ENCODE results near the gene AKR1B15.
"Not testable (repeated sequence)": the region's sequence is repeated elsewhere in the genome, so short reads cannot be mapped to it uniquely, and the experiment has no call there.

Gene AKR1B15

GRCh38 chr7:134539380-134540004, 9.4 kb upstream of the AKR1B15 start:
- peaks cover 20 to 24% of the 10 kb centered on the region in 2 donors for H3K27me3 Mint-ChIP-seq
- H3K9me3 Mint-ChIP-seq, result no peaks in the 10 kb centered on the region
- DNase-seq, result no peak
- H3K27ac Mint-ChIP-seq, result no peak overlapping the region
- H3K4me1 Mint-ChIP-seq, result no peaks in the 10 kb centered on the region
- no peak overlapping the region for H3K4me3 Mint-ChIP-seq
- no peaks in the 10 kb centered on the region for H3K36me3 Mint-ChIP-seq
- no peak for ATAC-seq (replicated peaks)

GRCh38 chr7:134541501-134542194, 7.3 kb upstream of the AKR1B15 start:
- H3K27me3 Mint-ChIP-seq, result peaks cover 27 to 38% of the 10 kb centered on the region in 2 donors
- H3K27ac Mint-ChIP-seq; ATAC-seq (replicated peaks); H3K36me3 Mint-ChIP-seq; H3K4me1 Mint-ChIP-seq; DNase-seq; H3K4me3 Mint-ChIP-seq; H3K9me3 Mint-ChIP-seq: not testable (repeated sequence)

- Mint-ChIP-seq H3K36me3 (no peaks in the 10 kb centered on the region), H3K27me3 (peaks cover 30 to 41% of the 10 kb centered on the region in 2 donors)
Measured at GRCh38 chr7:134542195-134542771, 6.6 kb upstream of the AKR1B15 start.

GRCh38 chr7:134545380-134545779, 3.5 kb upstream of the AKR1B15 start:
- peaks cover 33 to 43% of the 10 kb centered on the region in 2 donors for H3K27me3 Mint-ChIP-seq
- H3K9me3 Mint-ChIP-seq, result no peaks in the 10 kb centered on the region
- peaks cover 6 to 7% of the 10 kb centered on the region in 2 donors for H3K4me1 Mint-ChIP-seq
- H3K36me3 Mint-ChIP-seq, result no peaks in the 10 kb centered on the region
- no peak overlapping the region for H3K4me3 Mint-ChIP-seq
- DNase-seq (no peak), ATAC-seq (replicated peaks) (no peak)
- H3K27ac Mint-ChIP-seq, result no peak overlapping the region

More at GRCh38 chr7:134542195-134542771, 6.6 kb upstream of the AKR1B15 start:
- Mint-ChIP-seq H3K9me3 (no peaks in the 10 kb centered on the region), H3K4me1 (no peaks in the 10 kb centered on the region), H3K4me3 (no peak overlapping the region), H3K27ac (no peak overlapping the region)
- DNase-seq (no peak), ATAC-seq (replicated peaks) (no peak)

- Mint-ChIP-seq H3K27ac (no peak overlapping the region), H3K36me3 (no peaks in the 10 kb centered on the region), H3K4me3 (no peak overlapping the region), H3K9me3 (no peaks in the 10 kb centered on the region), H3K4me1 (peaks cover 6 to 7% of the 10 kb centered on the region in 2 donors), H3K27me3 (peaks cover 29 to 46% of the 10 kb centered on the region in 2 donors)
- ATAC-seq (replicated peaks) (no peak), DNase-seq (no peak)
Measured at GRCh38 chr7:134545918-134546317, 3.0 kb upstream of the AKR1B15 start.

GRCh38 chr7:134546955-134547354, 2.0 kb upstream of the AKR1B15 start:
- Mint-ChIP-seq H3K4me1 (peaks cover 6 to 7% of the 10 kb centered on the region in 2 donors), H3K27me3 (peaks cover 32 to 45% of the 10 kb centered on the region in 2 donors), H3K9me3 (no peaks in the 10 kb centered on the region), H3K4me3 (no peak overlapping the region), H3K27ac (no peak overlapping the region), H3K36me3 (no peaks in the 10 kb centered on the region)
- DNase-seq (no peak), ATAC-seq (replicated peaks) (no peak)

GRCh38 chr7:134547397-134548054, 1.4 kb upstream of the AKR1B15 start:
- Mint-ChIP-seq H3K36me3 (no peaks in the 10 kb centered on the region), H3K4me1 (peaks cover 6 to 7% of the 10 kb centered on the region in 2 donors), H3K9me3 (no peaks in the 10 kb centered on the region), H3K27me3 (peaks cover 32 to 45% of the 10 kb centered on the region in 2 donors), H3K27ac (no peak overlapping the region), H3K4me3 (peak overlapping the region; percentile 6 to 39)
- peak; percentile 78 to 85 for ATAC-seq (replicated peaks)
- DNase-seq, result peak; percentile 17

GRCh38 chr7:134549366-134549765, 456 bp downstream of the AKR1B15 start:
- Mint-ChIP-seq H3K9me3 (no peaks in the 10 kb centered on the region), H3K36me3 (no peaks in the 10 kb centered on the region), H3K4me1 (peaks cover 6 to 7% of the 10 kb centered on the region in 2 donors), H3K27ac (peak overlapping the region; percentile 20), H3K27me3 (peaks cover 23 to 35% of the 10 kb centered on the region in 2 donors), H3K4me3 (no peak overlapping the region)
- DNase-seq, result no peak
- no peak for ATAC-seq (replicated peaks)

- Mint-ChIP-seq H3K27me3 (peaks cover 13 to 18% of the 10 kb centered on the region in 2 donors), H3K9me3 (no peaks in the 10 kb centered on the region), H3K27ac (no peak overlapping the region), H3K4me3 (no peak overlapping the region), H3K36me3 (no peaks in the 10 kb centered on the region), H3K4me1 (peaks cover 6 to 7% of the 10 kb centered on the region in 2 donors)
- ATAC-seq (replicated peaks) (no peak), DNase-seq (no peak)
Measured at GRCh38 chr7:134552105-134552504, 3.2 kb downstream of the AKR1B15 start.

- Mint-ChIP-seq H3K27ac (no peak overlapping the region), H3K27me3 (peaks cover 10 to 21% of the 10 kb centered on the region in 2 donors), H3K9me3 (no peaks in the 10 kb centered on the region), H3K4me1 (peaks cover 0 to 3% of the 10 kb centered on the region in 2 donors), H3K36me3 (no peaks in the 10 kb centered on the region), H3K4me3 (no peak overlapping the region)
- ATAC-seq (replicated peaks), result no peak
- DNase-seq, result no peak
Measured at GRCh38 chr7:134553976-134554375, 5.1 kb downstream of the AKR1B15 start.

GRCh38 chr7:134554417-134554966, 5.6 kb downstream of the AKR1B15 start:
- Mint-ChIP-seq H3K27me3 (peaks cover 5 to 16% of the 10 kb centered on the region in 2 donors), H3K36me3 (no peaks in the 10 kb centered on the region), H3K9me3 (no peaks in the 10 kb centered on the region), H3K4me1 (no peaks in the 10 kb centered on the region), H3K4me3 (no peak overlapping the region), H3K27ac (no peak overlapping the region)
- no peak for ATAC-seq (replicated peaks)
- DNase-seq, result no peak

- H3K4me1 Mint-ChIP-seq, result peaks cover 3 to 5% of the 10 kb centered on the region in 2 donors
- no peak overlapping the region for H3K27ac Mint-ChIP-seq
- peaks cover 0 to 7% of the 10 kb centered on the region in 2 donors for H3K27me3 Mint-ChIP-seq
- H3K9me3 Mint-ChIP-seq, result no peaks in the 10 kb centered on the region
- DNase-seq, result no peak
- no peak for ATAC-seq (replicated peaks)
- H3K4me3 Mint-ChIP-seq, result no peak overlapping the region
- no peaks in the 10 kb centered on the region for H3K36me3 Mint-ChIP-seq
Measured at GRCh38 chr7:134557391-134557790, 8.5 kb downstream of the AKR1B15 start.

GRCh38 chr7:134558370-134558769, 9.5 kb downstream of the AKR1B15 start:
- ATAC-seq (replicated peaks), result no peak
- peaks cover 0 to 2% of the 10 kb centered on the region in 2 donors for H3K36me3 Mint-ChIP-seq
- H3K27me3 Mint-ChIP-seq, result peaks cover 0 to 11% of the 10 kb centered on the region in 2 donors
- DNase-seq, result no peak
- H3K9me3 Mint-ChIP-seq, result peaks cover 3 to 5% of the 10 kb centered on the region in 2 donors
- H3K27ac Mint-ChIP-seq, result no peak overlapping the region
- peaks cover 3 to 5% of the 10 kb centered on the region in 2 donors for H3K4me1 Mint-ChIP-seq
- no peak overlapping the region for H3K4me3 Mint-ChIP-seq

GRCh38 chr7:134561616-134562015, 12.7 kb downstream of the AKR1B15 start:
- peaks cover 8 to 11% of the 10 kb centered on the region in 2 donors for H3K9me3 Mint-ChIP-seq
- not testable (repeated sequence) for H3K36me3 Mint-ChIP-seq; H3K27ac Mint-ChIP-seq; ATAC-seq (replicated peaks); H3K4me1 Mint-ChIP-seq; DNase-seq
- H3K4me3 Mint-ChIP-seq, result peak overlapping the region in 1 of 2 donors; percentile 0
- H3K27me3 Mint-ChIP-seq, result peaks cover 7 to 32% of the 10 kb centered on the region in 2 donors

Data from stimulated activated naive B cell treated with anti-CD40 and anti-IgM and Interleukin-4, amounts not matched to agents 10 μg/mL and 1 μg/mL and 100 μg/mL, for 72 hours (primary cell).